BLaER1 treated with 17β-estradiol and CSF1 and Interleukin-3, amounts not matched to agents 10 nM and 100 nM (cell line): ENCODE data around the gene HOPX.
"Not testable (repeated sequence)": the region's sequence is repeated elsewhere in the genome, so short reads cannot be mapped to it uniquely, and the experiment has no call there.

Source experiments
- H3K27ac ChIP-seq, 11 experiments: shearing (Covaris generic); formaldehyde crosslinking; 2 replicates each; pipeline ENCODE4 v1.8.1; 2022
- H3K27me3 ChIP-seq, 11 experiments: shearing (Covaris generic); formaldehyde crosslinking; 2 replicates each; pipeline ENCODE4 v1.8.1; 2022
- H3K36me3 ChIP-seq, 11 experiments: shearing (Covaris generic); formaldehyde crosslinking; 2 replicates each; pipeline ENCODE4 v1.8.1; 2022
- H3K4me1 ChIP-seq, 10 experiments: shearing (Covaris generic); formaldehyde crosslinking; 2 replicates each; pipeline ENCODE4 v1.8.1; 2022
- H3K4me2 ChIP-seq, 11 experiments: shearing (Covaris generic); formaldehyde crosslinking; 2 replicates each; pipeline ENCODE4 v1.8.1; 2022
- H3K4me3 ChIP-seq, 10 experiments: shearing (Covaris generic); formaldehyde crosslinking; 2 replicates each; pipeline ENCODE4 v1.8.1; 2022
- H3K9ac ChIP-seq, 11 experiments: shearing (Covaris generic); formaldehyde crosslinking; 2 replicates each; pipeline ENCODE4 v1.8.1; 2022
- H3K9me3 ChIP-seq, 11 experiments: shearing (Covaris generic); formaldehyde crosslinking; replicated peaks in 1 of 11; 2 replicates each; pipeline ENCODE4 v1.8.1; 2022
- H4K20me1 ChIP-seq, 11 experiments: shearing (Covaris generic); formaldehyde crosslinking; 2 replicates each; pipeline ENCODE4 v1.8.1; 2022
- Cebpa-rat ChIP-seq, 11 experiments: shearing (Covaris generic); IDR thresholded peaks; 2 replicates each; pipeline ENCODE4 v1.8.1; 2022

Gene HOPX

GRCh38 chr4:56619160-56619559, 61.9 kb downstream of the HOPX start:
- H3K9ac ChIP-seq = no peak overlapping the region
- H4K20me1 ChIP-seq = no peaks in the 10 kb centered on the region
- H3K27me3 ChIP-seq = no peaks in the 10 kb centered on the region
- H3K4me2 ChIP-seq = no peak overlapping the region
- no peak for TF ChIP-seq Cebpa-rat (IDR thresholded peaks at IDR 0.05)
- no peaks in the 10 kb centered on the region for H3K36me3 ChIP-seq
- H3K4me1 ChIP-seq = no peaks in the 10 kb centered on the region
- peaks cover 12 to 33% (median 25%) of the 10 kb centered on the region in 11 experiments for H3K9me3 ChIP-seq
- H3K27ac ChIP-seq = no peak overlapping the region
- H3K4me3 ChIP-seq = no peak overlapping the region

GRCh38 chr4:56618734-56619133, 62.4 kb downstream of the HOPX start:
- no peak for TF ChIP-seq Cebpa-rat (IDR thresholded peaks at IDR 0.05)
- Histone ChIP-seq H3K4me1 (no peaks in the 10 kb centered on the region), H3K36me3 (no peaks in the 10 kb centered on the region), H3K9me3 (peaks cover 8 to 28% (median 21%) of the 10 kb centered on the region in 11 experiments), H3K27ac (no peak overlapping the region), H3K27me3 (no peaks in the 10 kb centered on the region), H3K4me3 (no peak overlapping the region), H3K9ac (no peak overlapping the region), H4K20me1 (no peaks in the 10 kb centered on the region), H3K4me2 (no peak overlapping the region)

GRCh38 chr4:56613101-56613862, 67.8 kb downstream of the HOPX start:
- no peak overlapping the region for H3K4me2 ChIP-seq
- no peaks in the 10 kb centered on the region for H4K20me1 ChIP-seq
- H3K9me3 ChIP-seq = peaks cover 0 to 17% (median 6%) of the 10 kb centered on the region in 11 experiments; a peak in 13 of 22 replicates
- no peak overlapping the region for H3K9ac ChIP-seq
- H3K4me1 ChIP-seq = peaks cover 0 to 6% (median 0%) of the 10 kb centered on the region in 10 experiments; a peak in 1 of 20 replicates
- H3K4me3 ChIP-seq = no peak overlapping the region
- no peak overlapping the region for H3K27ac ChIP-seq
- H3K36me3 ChIP-seq = no peaks in the 10 kb centered on the region
- no peak for TF ChIP-seq Cebpa-rat (IDR thresholded peaks at IDR 0.05)
- no peaks in the 10 kb centered on the region for H3K27me3 ChIP-seq

- TF ChIP-seq Cebpa-rat (IDR thresholded peaks at IDR 0.05) = no peak
- no peak overlapping the region for H3K9ac ChIP-seq
- H3K9me3 ChIP-seq = 0 out of 22 replicates have a peak, but pooled peaks cover 0 to 7% (median 0%) of the 10 kb centered on the region in 11 experiments
- H3K4me2 ChIP-seq = 0 out of 22 replicates have a peak overlapping the region, but pooled peaks of 1 of the 11 experiments have one; percentile 3
- no peaks in the 10 kb centered on the region for H3K27me3 ChIP-seq
- peaks cover 0 to 6% (median 0%) of the 10 kb centered on the region in 10 experiments; a peak in 1 of 20 replicates for H3K4me1 ChIP-seq
- no peak overlapping the region for H3K4me3 ChIP-seq
- no peaks in the 10 kb centered on the region for H4K20me1 ChIP-seq
- H3K27ac ChIP-seq = no peak overlapping the region
- no peaks in the 10 kb centered on the region for H3K36me3 ChIP-seq
Observed at GRCh38 chr4:56612282-56612681, 68.8 kb downstream of the HOPX start.

GRCh38 chr4:56611501-56611900, 69.6 kb downstream of the HOPX start:
- H3K9ac ChIP-seq = no peak overlapping the region
- no peaks in the 10 kb centered on the region for H4K20me1 ChIP-seq
- H3K27ac ChIP-seq = no peak overlapping the region
- H3K4me2 ChIP-seq = no peak overlapping the region
- no peaks in the 10 kb centered on the region for H3K27me3 ChIP-seq
- peaks cover 0 to 6% (median 0%) of the 10 kb centered on the region in 10 experiments; a peak in 1 of 20 replicates for H3K4me1 ChIP-seq
- H3K4me3 ChIP-seq = no peak overlapping the region
- no peak for TF ChIP-seq Cebpa-rat (IDR thresholded peaks at IDR 0.05)
- H3K9me3 ChIP-seq = 0 out of 22 replicates have a peak, but pooled peaks cover 0 to 7% (median 0%) of the 10 kb centered on the region in 11 experiments
- H3K36me3 ChIP-seq = no peaks in the 10 kb centered on the region

GRCh38 chr4:56610170-56610569, 70.9 kb downstream of the HOPX start:
- H3K36me3 ChIP-seq, H3K4me1 ChIP-seq, H3K9me3 ChIP-seq, H3K9ac ChIP-seq, H3K27me3 ChIP-seq, H4K20me1 ChIP-seq, H3K4me3 ChIP-seq, H3K4me2 ChIP-seq, H3K27ac ChIP-seq: not testable (repeated sequence)

GRCh38 chr4:56607926-56608325, 73.2 kb downstream of the HOPX start:
- H3K4me1 ChIP-seq = peaks cover 0 to 6% (median 0%) of the 10 kb centered on the region in 10 experiments; a peak in 1 of 20 replicates
- H3K9ac ChIP-seq = no peak overlapping the region
- H3K4me3 ChIP-seq = no peak overlapping the region
- H3K4me2 ChIP-seq = no peak overlapping the region
- TF ChIP-seq Cebpa-rat (IDR thresholded peaks at IDR 0.05) = no peak
- H4K20me1 ChIP-seq = no peaks in the 10 kb centered on the region
- H3K9me3 ChIP-seq = 0 out of 22 replicates have a peak, but pooled peaks cover 0 to 7% (median 0%) of the 10 kb centered on the region in 11 experiments
- H3K36me3 ChIP-seq = no peaks in the 10 kb centered on the region
- H3K27ac ChIP-seq = no peak overlapping the region
- H3K27me3 ChIP-seq = no peaks in the 10 kb centered on the region

- Histone ChIP-seq H3K27me3 (no peaks in the 10 kb centered on the region), H3K9ac (no peak overlapping the region), H3K36me3 (no peaks in the 10 kb centered on the region), H4K20me1 (no peaks in the 10 kb centered on the region), H3K4me2 (no peak overlapping the region), H3K4me3 (no peak overlapping the region), H3K27ac (no peak overlapping the region), H3K4me1 (no peaks in the 10 kb centered on the region), H3K9me3 (0 out of 22 replicates have a peak, but pooled peaks cover 0 to 7% (median 0%) of the 10 kb centered on the region in 11 experiments)
- no peak for TF ChIP-seq Cebpa-rat (IDR thresholded peaks at IDR 0.05)
Observed at GRCh38 chr4:56606385-56606784, 74.7 kb downstream of the HOPX start.

GRCh38 chr4:56605464-56605863, 75.6 kb downstream of the HOPX start:
- H3K27me3 ChIP-seq, H3K9me3 ChIP-seq, H3K9ac ChIP-seq, H3K4me3 ChIP-seq, H4K20me1 ChIP-seq, H3K4me1 ChIP-seq, H3K27ac ChIP-seq, H3K4me2 ChIP-seq, H3K36me3 ChIP-seq: not testable (repeated sequence)

GRCh38 chr4:56603297-56603696, 77.8 kb downstream of the HOPX start:
- no peak for TF ChIP-seq Cebpa-rat (IDR thresholded peaks at IDR 0.05)
- Histone ChIP-seq H3K9ac (no peak overlapping the region), H3K27me3 (no peaks in the 10 kb centered on the region), H3K27ac (no peak overlapping the region), H3K9me3 (peaks cover 0 to 15% (median 6%) of the 10 kb centered on the region in 11 experiments; a peak in 4 of 22 replicates), H3K4me1 (no peaks in the 10 kb centered on the region), H3K4me2 (no peak overlapping the region), H3K36me3 (no peaks in the 10 kb centered on the region), H3K4me3 (no peak overlapping the region), H4K20me1 (no peaks in the 10 kb centered on the region)
